Activated T-helper 2 cell treated with anti-CD3 and anti-CD28 coated beads, Interferon-gamma antibody, Interleukin-2, Interleukin-4, amounts not matched to agents 10 μg/mL and 5 μg/mL and 100 μg/mL, durations not matched to agents 14 hours and 24 hours and 36 hours (primary cell): ENCODE data around the gene RHOXF2B. TPM values are rescaled to one million over a fixed set of nuclear protein-coding genes. Genes with fewer than 3 reads are reported as not detected.
"Not testable (repeated sequence)": the region's sequence is repeated elsewhere in the genome, so short reads cannot be mapped to it uniquely, and the experiment has no call there.

Source experiments
- DNase-seq: peaks from one replicate; pipeline ENCODE4 v3.0.0; 2021; ENCODE audit warnings: low spot score
- H3K27ac Mint-ChIP-seq: one replicate; pipeline ENCODE4 v1.8.0; 2021; ENCODE audit warnings: mixed read lengths
- H3K27me3 Mint-ChIP-seq: one replicate; pipeline ENCODE4 v1.8.0; 2021; ENCODE audit warnings: low read depth, mixed read lengths
- H3K36me3 Mint-ChIP-seq: one replicate; pipeline ENCODE4 v1.8.0; 2021; ENCODE audit warnings: low read depth, mixed read lengths
- H3K4me1 Mint-ChIP-seq: one replicate; pipeline ENCODE4 v1.8.0; 2021; ENCODE audit warnings: low read depth, mixed read lengths
- H3K4me3 Mint-ChIP-seq: one replicate; pipeline ENCODE4 v1.8.0; 2021; ENCODE audit warnings: low read depth, mild to moderate bottlenecking, moderate library complexity, mixed read lengths
- H3K9me3 Mint-ChIP-seq: one replicate; pipeline ENCODE4 v1.8.0; 2021; ENCODE audit warnings: mixed read lengths
- intact Hi-C: fragments of 100-400 bp; cut with micrococcal nuclease; formaldehyde crosslinking; loops from one replicate; pipeline ENCODE4 v1.15.1; 2023
- total RNA-seq: library from RNA; stranded (reverse); gene quantifications from 2 replicates; pipeline ENCODE4 v1.2.3, GENCODE V29; 2022

The RHOXF2B gene
- total RNA-seq, 1 donor from 2014 or later: not detected

DNA sequence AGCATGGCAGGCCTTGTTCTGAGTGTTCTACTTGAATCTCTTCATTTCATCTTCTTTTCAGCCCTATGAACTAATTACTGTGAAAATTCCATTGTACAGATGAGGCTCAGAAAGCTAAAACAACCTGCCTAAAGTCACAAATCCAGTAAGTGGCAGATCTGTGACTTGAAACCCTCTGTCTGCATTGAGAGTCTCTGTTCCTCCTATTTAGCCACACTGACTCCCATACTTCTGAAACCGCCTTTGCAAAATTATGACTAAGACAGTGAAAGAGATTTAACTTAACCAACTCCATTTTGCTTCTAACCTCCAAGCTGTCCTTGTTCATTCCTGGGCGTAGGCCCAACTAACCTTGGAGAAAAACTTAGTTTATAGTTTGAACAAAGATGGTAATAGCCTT, 35.2 kb downstream of the RHOXF2B start:
- DNase-seq, H3K27me3 Mint-ChIP-seq, H3K9me3 Mint-ChIP-seq, H3K4me1 Mint-ChIP-seq, H3K27ac Mint-ChIP-seq, intact Hi-C loops, H3K36me3 Mint-ChIP-seq, H3K4me3 Mint-ChIP-seq: not testable (repeated sequence)

DNA sequence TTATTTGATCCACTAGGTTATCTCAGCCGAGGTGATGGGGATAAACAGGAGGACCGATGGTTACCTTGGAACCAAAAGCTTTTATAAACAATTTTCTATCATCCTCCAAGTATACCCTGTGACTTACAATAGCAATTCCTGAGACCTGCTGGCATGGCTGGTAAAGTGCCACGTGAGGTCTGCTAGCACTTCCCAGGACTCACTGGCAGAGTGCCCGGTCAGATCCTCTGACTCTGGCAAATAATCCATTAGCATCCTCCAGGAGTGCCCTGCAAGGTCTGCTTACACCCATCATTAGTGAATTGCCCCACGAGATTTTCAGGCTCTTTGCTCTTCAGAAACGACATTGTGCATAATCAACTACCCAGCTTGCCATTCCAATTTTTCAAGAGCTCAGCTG, 37.3 kb downstream of the RHOXF2B start:
- H3K9me3 Mint-ChIP-seq, H3K4me3 Mint-ChIP-seq, DNase-seq, H3K27me3 Mint-ChIP-seq, H3K27ac Mint-ChIP-seq, H3K4me1 Mint-ChIP-seq, intact Hi-C loops, H3K36me3 Mint-ChIP-seq: not testable (repeated sequence)

GRCh38 chrX:120039087-120039733, 38.3 kb downstream of the RHOXF2B start:
- H3K36me3 Mint-ChIP-seq, H3K27me3 Mint-ChIP-seq, H3K9me3 Mint-ChIP-seq, DNase-seq, H3K4me3 Mint-ChIP-seq, H3K4me1 Mint-ChIP-seq, intact Hi-C loops, H3K27ac Mint-ChIP-seq: not testable (repeated sequence)

DNA sequence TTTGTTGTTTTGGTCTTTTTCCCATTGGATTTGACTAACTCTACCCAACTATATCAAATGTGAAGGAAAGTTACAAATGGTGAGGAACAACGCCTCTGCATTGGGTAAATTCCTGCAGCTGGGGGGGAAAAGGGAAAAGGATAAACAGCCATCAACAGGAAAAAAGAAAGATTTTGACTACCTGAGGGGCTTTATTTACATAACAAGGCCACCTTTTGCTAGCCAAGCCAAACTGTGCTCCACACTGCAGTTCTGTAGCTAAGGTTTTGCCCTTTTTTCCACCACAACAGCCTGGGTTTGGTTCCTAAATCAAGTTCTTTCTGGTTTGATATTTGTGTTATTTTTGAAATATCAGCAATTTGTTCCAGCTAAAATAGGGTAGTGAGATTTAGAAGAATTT, 40.8 kb downstream of the RHOXF2B start:
- no peak for DNase-seq
- intact Hi-C loops: no loop called here
- no peaks in the 10 kb centered on the region for H3K36me3 Mint-ChIP-seq
- no peaks in the 10 kb centered on the region for H3K9me3 Mint-ChIP-seq
- peaks cover 6% of the 10 kb centered on the region for H3K27me3 Mint-ChIP-seq
- no peak overlapping the region for H3K27ac Mint-ChIP-seq
- no peak overlapping the region for H3K4me3 Mint-ChIP-seq
- H3K4me1 Mint-ChIP-seq: no peaks in the 10 kb centered on the region

GRCh38 chrX:120035522-120036309, 41.8 kb downstream of the RHOXF2B start:
- not testable (repeated sequence) for H3K27me3 Mint-ChIP-seq

DNA sequence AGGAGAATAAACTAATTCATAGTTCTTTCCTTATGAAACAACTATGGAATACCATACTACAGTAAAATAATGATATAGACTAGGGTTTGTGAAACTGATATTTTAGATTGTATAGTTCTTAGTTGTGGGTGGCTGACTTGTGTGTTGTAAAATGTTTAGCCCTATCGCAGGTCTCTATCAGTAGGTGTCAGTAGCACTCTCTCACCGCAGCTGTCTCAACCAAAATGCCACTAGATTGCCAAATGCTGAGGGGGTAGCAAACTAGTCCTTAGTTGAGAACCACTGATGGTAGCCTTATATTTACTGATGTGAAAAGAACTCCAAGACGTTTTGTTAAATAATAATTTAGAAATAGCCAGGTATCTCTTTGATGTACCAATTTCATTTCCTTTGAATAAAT, 48.1 kb downstream of the RHOXF2B start:
- Mint-ChIP-seq H3K9me3 (no peaks in the 10 kb centered on the region), H3K27ac (no peak overlapping the region), H3K36me3 (no peaks in the 10 kb centered on the region), H3K4me3 (no peak overlapping the region), H3K27me3 (peaks cover 17% of the 10 kb centered on the region), H3K4me1 (no peaks in the 10 kb centered on the region)
- no peak for DNase-seq
- intact Hi-C loops: no loop called here

More at GRCh38 chrX:120035522-120036309, 41.8 kb downstream of the RHOXF2B start:
- DNase-seq, H3K27ac Mint-ChIP-seq, H3K9me3 Mint-ChIP-seq, H3K4me3 Mint-ChIP-seq, H3K4me1 Mint-ChIP-seq, H3K36me3 Mint-ChIP-seq, intact Hi-C loops: not testable (repeated sequence)

- Mint-ChIP-seq H3K27me3 (peaks cover 9% of the 10 kb centered on the region), H3K4me3 (no peak overlapping the region), H3K9me3 (no peaks in the 10 kb centered on the region)
Measured at GRCh38 chrX:120023259-120023658, 54.2 kb downstream of the RHOXF2B start.

DNA sequence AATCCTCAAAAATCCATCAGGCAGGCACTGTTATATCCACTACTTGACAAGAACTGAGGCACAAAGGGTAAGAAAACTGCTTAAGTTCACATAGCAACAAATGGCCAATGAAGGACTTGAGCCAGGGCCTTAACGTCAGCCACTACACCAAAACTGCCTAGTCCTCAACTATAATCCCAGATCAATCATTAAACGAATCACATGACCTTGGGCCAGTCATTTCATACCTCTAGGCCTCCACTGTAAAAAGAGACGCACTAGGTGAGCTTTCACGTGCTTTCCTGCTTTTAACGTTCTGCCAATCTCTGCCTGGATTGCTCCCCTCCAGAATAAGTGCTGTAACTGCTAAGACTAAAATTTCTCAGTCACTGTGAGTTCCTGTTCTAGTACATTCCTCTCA, 54.7 kb downstream of the RHOXF2B start:
- H3K4me3 Mint-ChIP-seq: no peak overlapping the region
- intact Hi-C loops: no loop called here
- no peak for DNase-seq
- H3K4me1 Mint-ChIP-seq: no peaks in the 10 kb centered on the region
- H3K27me3 Mint-ChIP-seq: peaks cover 12% of the 10 kb centered on the region
- no peaks in the 10 kb centered on the region for H3K36me3 Mint-ChIP-seq
- H3K27ac Mint-ChIP-seq: no peak overlapping the region
- no peaks in the 10 kb centered on the region for H3K9me3 Mint-ChIP-seq

More at GRCh38 chrX:120023259-120023658, 54.2 kb downstream of the RHOXF2B start:
- intact Hi-C loops: no loop called here
- Mint-ChIP-seq H3K36me3 (no peaks in the 10 kb centered on the region), H3K4me1 (no peaks in the 10 kb centered on the region), H3K27ac (no peak overlapping the region)
- no peak for DNase-seq

Other genes with a start within 250 kb of the RHOXF2B start
- gene UPF3B, start 224.7 kb downstream of the RHOXF2B start, total RNA-seq: 13.9 TPM in 2 replicates
- gene RNF113A, start 206.0 kb downstream of the RHOXF2B start, total RNA-seq: 24.0 and 26.8 TPM in 2 replicates
- 82.6 and 84.4 TPM in 2 replicates for gene NDUFA1, start 205.9 kb downstream of the RHOXF2B start, total RNA-seq
- not detected in 2 replicates for gene AKAP14, start 181.8 kb downstream of the RHOXF2B start, total RNA-seq
- 9.8 and 10.4 TPM in 2 replicates for gene NKAP, start 133.9 kb downstream of the RHOXF2B start, total RNA-seq
- not detected in 2 replicates for gene RHOXF1, start 38.2 kb upstream of the RHOXF2B start, total RNA-seq
- gene RHOXF2, start 80.9 kb upstream of the RHOXF2B start, total RNA-seq: not detected in 2 replicates
- gene ZBTB33, start 173.1 kb upstream of the RHOXF2B start, total RNA-seq: 13.3 and 13.4 TPM in 2 replicates
- not detected in 2 replicates for gene TMEM255A, start 233.8 kb upstream of the RHOXF2B start, total RNA-seq